HG03103 (cell line): Measurements from ENCODE around the gene GTF3C1.
A peak's percentile ranks its signal among the peaks of the same experiment; 100 is the strongest.
"Not testable (repeated sequence)": the region's sequence is repeated elsewhere in the genome, so short reads cannot be mapped to it uniquely, and the experiment has no call there.

Source experiments
- ATAC-seq: cut with Tn5 transposase; IDR thresholded peaks from one replicate; pipeline ENCODE4 v1.9.1; 2021; ENCODE audit warnings: low read depth; ENCODE audit not compliant: unreplicated experiment

The GTF3C1 gene

GRCh38 chr16:27549746-27550581 is at the start of gene GTF3C1, which contains the start of gene KATNIP:
Gene GTF3C1 (minus strand): TSS chr16:27549913. CDS start chr16:27549890, 23 bp downstream.
Gene KATNIP (plus strand): TSS chr16:27550144. CDS start chr16:27550171, 27 bp downstream.
- peak; percentile 98 for ATAC-seq

GRCh38 chr16:27598931-27599565 is 49.3 kb upstream of the GTF3C1 start:
- no peak for ATAC-seq

GRCh38 chr16:27598220-27598619 is 48.5 kb upstream of the GTF3C1 start:
- no peak for ATAC-seq

- ATAC-seq: no peak
These were observed 47.6 kb upstream of the GTF3C1 start for GRCh38 chr16:27597361-27597760.

GRCh38 chr16:27596411-27596810 is 46.7 kb upstream of the GTF3C1 start:
- no peak for ATAC-seq

GRCh38 chr16:27595993-27596392 is 46.3 kb upstream of the GTF3C1 start:
- ATAC-seq: no peak

- ATAC-seq: no peak
These were observed 45.8 kb upstream of the GTF3C1 start for GRCh38 chr16:27595475-27595874.

- no peak for ATAC-seq
These were observed 42.1 kb upstream of the GTF3C1 start for GRCh38 chr16:27591837-27592236.

GRCh38 chr16:27588057-27588456 is 38.3 kb upstream of the GTF3C1 start:
- ATAC-seq: no peak

- ATAC-seq: no peak
These were observed 37.0 kb upstream of the GTF3C1 start for GRCh38 chr16:27586711-27587110.

- no peak for ATAC-seq
These were observed 35.5 kb upstream of the GTF3C1 start for GRCh38 chr16:27585200-27585599.

GRCh38 chr16:27583634-27584033 is 33.9 kb upstream of the GTF3C1 start:
- no peak for ATAC-seq

- ATAC-seq: no peak
These were observed 33.2 kb upstream of the GTF3C1 start for GRCh38 chr16:27582883-27583282.

- no peak for ATAC-seq
These were observed 29.6 kb upstream of the GTF3C1 start for GRCh38 chr16:27579087-27579980.

GRCh38 chr16:27576729-27577128 is 27.0 kb upstream of the GTF3C1 start:
- no peak for ATAC-seq

GRCh38 chr16:27572711-27573110 is 23.0 kb upstream of the GTF3C1 start:
- no peak for ATAC-seq

GRCh38 chr16:27571433-27572326 is 22.0 kb upstream of the GTF3C1 start:
- no peak for ATAC-seq

- ATAC-seq: not testable (repeated sequence)
These were observed 21.3 kb upstream of the GTF3C1 start for GRCh38 chr16:27570986-27571385.

- ATAC-seq: no peak
These were observed 18.4 kb upstream of the GTF3C1 start for GRCh38 chr16:27568077-27568476.

GRCh38 chr16:27566417-27566816 is 16.7 kb upstream of the GTF3C1 start:
- ATAC-seq: no peak
